Left ventricle myocardium superior (tissue), 1 donor: Measurements from ENCODE around the gene FBXW8. TPM values are rescaled to one million over a fixed set of nuclear protein-coding genes. Genes with fewer than 3 reads are reported as not detected.

Experiments used
- ATAC-seq: fragments of 200-7000 bp; cut with Tn5 transposase; one replicate; pipeline ENCODE4 v1.9.1; 2020; ENCODE audit warnings: mild to moderate bottlenecking, moderate library complexity
- DNase-seq: peaks from one replicate; pipeline ENCODE4 v3.0.0-alpha.2; 2020
- intact Hi-C: fragments of 100-400 bp; cut with micrococcal nuclease; formaldehyde crosslinking; loops from one replicate; pipeline ENCODE4 v1.11.0; 2022
- total RNA-seq: library from RNA; stranded (reverse); fragmentation: NEBNext Ultra II Directional; extraction: Animal tissue kit (Norgen Biotek cat#: 25700); gene quantifications from one replicate; pipeline ENCODE4 v1.2.1, GENCODE V29; 2021
- donor health status: DM: no; HTN: yes; CAD: no; lungs with severe emphysema.

The FBXW8 gene
- total RNA-seq, 1 donor from 2014 or later = 5.1 TPM

- DNase-seq (no peak), ATAC-seq (no peak)
- intact Hi-C loops = no loop called here
Measured at GRCh38 chr12:116978791-116979508, 68.2 kb downstream of the FBXW8 start.

GRCh38 chr12:116980083-116980482, 69.3 kb downstream of the FBXW8 start:
- ATAC-seq (no peak), DNase-seq (no peak)
- intact Hi-C loops = no loop called here

GRCh38 chr12:116982791-116983411, 72.2 kb downstream of the FBXW8 start:
- intact Hi-C loops = no loop called here
- DNase-seq = no peak
- peak; percentile 59 for ATAC-seq

GRCh38 chr12:116984098-116984497, 73.3 kb downstream of the FBXW8 start:
- intact Hi-C loops = no loop called here
- ATAC-seq (no peak), DNase-seq (no peak)

GRCh38 chr12:116990329-116990728, 79.6 kb downstream of the FBXW8 start:
- intact Hi-C loops = no loop called here
- ATAC-seq (peak; percentile 36), DNase-seq (no peak)

- ATAC-seq = peak; percentile 39
- intact Hi-C loops = no loop called here
- DNase-seq = no peak
Measured at GRCh38 chr12:116990971-116991966, 80.5 kb downstream of the FBXW8 start.

GRCh38 chr12:116996093-116996492, 85.3 kb downstream of the FBXW8 start:
- intact Hi-C loops = no loop called here

GRCh38 chr12:116996621-116997020, 85.9 kb downstream of the FBXW8 start:
- intact Hi-C loops = no loop called here
- peak; percentile 16 for ATAC-seq

More at GRCh38 chr12:116996093-116996492, 85.3 kb downstream of the FBXW8 start:
- peak; percentile 78 for DNase-seq
- peak; percentile 91 for ATAC-seq

GRCh38 chr12:116999066-116999465, 88.3 kb downstream of the FBXW8 start:
- intact Hi-C loops = no loop called here
- no peak for ATAC-seq
- DNase-seq = no peak

More at GRCh38 chr12:116996621-116997020, 85.9 kb downstream of the FBXW8 start:
- no peak for DNase-seq

- intact Hi-C loops = no loop called here
- no peak for DNase-seq
- no peak for ATAC-seq
Measured at GRCh38 chr12:117000316-117000715, 89.6 kb downstream of the FBXW8 start.

- peak; percentile 53 for ATAC-seq
- intact Hi-C loops = no loop called here
Measured at GRCh38 chr12:117002051-117002817, 91.5 kb downstream of the FBXW8 start.

GRCh38 chr12:117003883-117004404, 93.2 kb downstream of the FBXW8 start:
- DNase-seq (no peak), ATAC-seq (no peak)
- intact Hi-C loops = no loop called here

More at GRCh38 chr12:117002051-117002817, 91.5 kb downstream of the FBXW8 start:
- DNase-seq = no peak

GRCh38 chr12:117005417-117006046, 94.8 kb downstream of the FBXW8 start:
- no peak for DNase-seq
- peak; percentile 5 for ATAC-seq
- intact Hi-C loops = no loop called here

- ATAC-seq (no peak), DNase-seq (no peak)
- intact Hi-C loops = no loop called here
Measured at GRCh38 chr12:117006333-117006732, 95.6 kb downstream of the FBXW8 start.

GRCh38 chr12:117007577-117007976, 96.8 kb downstream of the FBXW8 start:
- ATAC-seq = no peak
- intact Hi-C loops = no loop called here
- DNase-seq = no peak

- no peak for ATAC-seq
- intact Hi-C loops = no loop called here
Measured at GRCh38 chr12:117009759-117010158, 99.0 kb downstream of the FBXW8 start.

GRCh38 chr12:117010693-117011451, 100.1 kb downstream of the FBXW8 start:
- ATAC-seq (peak; percentile 66), DNase-seq (no peak)
- intact Hi-C loops = no loop called here

More at GRCh38 chr12:117009759-117010158, 99.0 kb downstream of the FBXW8 start:
- DNase-seq = no peak
